Measurements from ENCODE around the gene ADPRS.
A peak's percentile ranks its signal among the peaks of the same experiment; 100 is the strongest.

ADPRS gene

GRCh38 chr1:36125129-36125991 lies 36.7 kb downstream of the ADPRS start, which contains the start of gene COL8A2:
Gene COL8A2, minus strand, starts transcription at chr1:36125222. Its CDS starts 24,980 bp downstream, at chr1:36100242.
- Histone ChIP-seq H3K4me3 (ENCODE audit: low read depth, low read length, poor library complexity, severe bottlenecking) (peak within 1 kb of the TSS; percentile 34), H3K79me2 (ENCODE audit: insufficient read depth, low read length) (no peaks in the 10 kb centered on the region), H3K9me3 (ENCODE audit: low read length) (no peaks in the 10 kb centered on the region), H3K36me3 (ENCODE audit: insufficient read depth, low read length) (no peaks in the 10 kb centered on the region), H4K20me1 (ENCODE audit: insufficient read depth, low read length) (no peaks in the 10 kb centered on the region), H3K4me1 (ENCODE audit: insufficient read depth, low read length, severe bottlenecking) (peaks cover 25% of the 10 kb centered on the region), H2AFZ (ENCODE audit: low read length) (no peak within 1 kb of the TSS), H3K9ac (ENCODE audit: low read length) (no peak within 1 kb of the TSS), H3K27me3 (ENCODE audit: insufficient read depth, low read length) (peaks cover 7% of the 10 kb centered on the region; the same call in 1 of the 2 replicates), H3F3A (ENCODE audit: insufficient read depth, low read length) (no peaks in the 10 kb centered on the region), H3K9me2 (ENCODE audit: low read depth, low read length) (no peaks in the 10 kb centered on the region), H3K4me2 (ENCODE audit: low read length) (peak within 1 kb of the TSS; percentile 53), H3K27ac (ENCODE audit: low read depth, low read length, poor library complexity, severe bottlenecking) (no peak within 1 kb of the TSS)
- TF ChIP-seq EZH2 (IDR thresholded peaks at IDR 0.05; ENCODE audit: borderline replicate concordance, low read length) (no peak), CTCF (IDR thresholded peaks at IDR 0.05; ENCODE audit: low read length) (no peak)

- H3K27me3 ChIP-seq (ENCODE audit: insufficient read depth, low read length): peaks cover 7% of the 10 kb centered on the region; the same call in 1 of the 2 replicates
- no peak for TF ChIP-seq CTCF (IDR thresholded peaks at IDR 0.05; ENCODE audit: low read length)
- TF ChIP-seq EZH2 (IDR thresholded peaks at IDR 0.05; ENCODE audit: borderline replicate concordance, low read length): no peak
- H3K4me3 ChIP-seq (ENCODE audit: low read depth, low read length, poor library complexity, severe bottlenecking): no peak overlapping the region
- H3K9me2 ChIP-seq (ENCODE audit: low read depth, low read length): no peaks in the 10 kb centered on the region
- no peaks in the 10 kb centered on the region for H3K9me3 ChIP-seq (ENCODE audit: low read length)
- H3K79me2 ChIP-seq (ENCODE audit: insufficient read depth, low read length): no peaks in the 10 kb centered on the region
- H3K9ac ChIP-seq (ENCODE audit: low read length): no peak overlapping the region
- H3K36me3 ChIP-seq (ENCODE audit: insufficient read depth, low read length): no peaks in the 10 kb centered on the region
- no peak overlapping the region for H3K4me2 ChIP-seq (ENCODE audit: low read length)
- H4K20me1 ChIP-seq (ENCODE audit: insufficient read depth, low read length): no peaks in the 10 kb centered on the region
- peaks cover 25% of the 10 kb centered on the region for H3K4me1 ChIP-seq (ENCODE audit: insufficient read depth, low read length, severe bottlenecking)
- H2AFZ ChIP-seq (ENCODE audit: low read length): no peak overlapping the region
- no peaks in the 10 kb centered on the region for H3F3A ChIP-seq (ENCODE audit: insufficient read depth, low read length)
- no peak overlapping the region for H3K27ac ChIP-seq (ENCODE audit: low read depth, low read length, poor library complexity, severe bottlenecking)
These were observed 37.5 kb downstream of the ADPRS start for GRCh38 chr1:36126005-36126716.

GRCh38 chr1:36126797-36127500 lies 38.3 kb downstream of the ADPRS start:
- H3K9me2 ChIP-seq (ENCODE audit: low read depth, low read length): no peaks in the 10 kb centered on the region
- no peak overlapping the region for H3K4me3 ChIP-seq (ENCODE audit: low read depth, low read length, poor library complexity, severe bottlenecking)
- TF ChIP-seq CTCF (IDR thresholded peaks at IDR 0.05; ENCODE audit: low read length) (no peak), EZH2 (IDR thresholded peaks at IDR 0.05; ENCODE audit: borderline replicate concordance, low read length) (no peak)
- no peaks in the 10 kb centered on the region for H3K36me3 ChIP-seq (ENCODE audit: insufficient read depth, low read length)
- no peaks in the 10 kb centered on the region for H3K9me3 ChIP-seq (ENCODE audit: low read length)
- no peak overlapping the region for H3K9ac ChIP-seq (ENCODE audit: low read length)
- H4K20me1 ChIP-seq (ENCODE audit: insufficient read depth, low read length): no peaks in the 10 kb centered on the region
- H2AFZ ChIP-seq (ENCODE audit: low read length): no peak overlapping the region
- H3K27ac ChIP-seq (ENCODE audit: low read depth, low read length, poor library complexity, severe bottlenecking): no peak overlapping the region
- no peak overlapping the region for H3K4me2 ChIP-seq (ENCODE audit: low read length)
- peaks cover 25% of the 10 kb centered on the region for H3K4me1 ChIP-seq (ENCODE audit: insufficient read depth, low read length, severe bottlenecking)
- no peaks in the 10 kb centered on the region for H3F3A ChIP-seq (ENCODE audit: insufficient read depth, low read length)
- H3K27me3 ChIP-seq (ENCODE audit: insufficient read depth, low read length): peaks cover 7% of the 10 kb centered on the region; the same call in 1 of the 2 replicates
- H3K79me2 ChIP-seq (ENCODE audit: insufficient read depth, low read length): no peaks in the 10 kb centered on the region

All from OCI-LY1 (cell line).